Hepatocyte (in vitro differentiated cells): ENCODE results near the gene MET. TPM values are rescaled to one million over a fixed set of nuclear protein-coding genes. Genes with fewer than 3 reads are reported as not detected.

Source experiments
- DNase-seq: peaks from one replicate; pipeline ENCODE4 v3.0.0-alpha.2; 2016; ENCODE audit warnings: low spot score
- H2AFZ ChIP-seq: fragments of 200-600 bp; sonication (generic); 2 replicates; pipeline ENCODE4 v1.6.0; 2016; ENCODE audit warnings: antibody characterized with exemption, mild to moderate bottlenecking
- H3K27ac ChIP-seq: fragments of 200-600 bp; sonication (generic); 2 replicates; pipeline ENCODE4 v1.5.1; 2016; ENCODE audit warnings: mild to moderate bottlenecking
- H3K27me3 ChIP-seq: fragments of 200-600 bp; sonication (generic); 2 replicates; pipeline ENCODE4 v1.6.1; 2016
- H3K36me3 ChIP-seq: fragments of 200-600 bp; sonication (generic); replicated peaks from 2 replicates; pipeline ENCODE4 v1.5.1; 2016; ENCODE audit warnings: low read depth; ENCODE audit not compliant: insufficient read depth
- H3K4me1 ChIP-seq: fragments of 200-600 bp; sonication (generic); 2 replicates; pipeline ENCODE4 v1.5.1; 2016; ENCODE audit warnings: mild to moderate bottlenecking, moderate library complexity; ENCODE audit not compliant: insufficient read depth
- H3K4me2 ChIP-seq: fragments of 200-600 bp; sonication (generic); 2 replicates; pipeline ENCODE4 v1.6.0; 2016
- H3K4me3 ChIP-seq: fragments of 200-600 bp; sonication (generic); 2 replicates; pipeline ENCODE4 v1.5.1; 2016; ENCODE audit warnings: mild to moderate bottlenecking
- H3K79me2 ChIP-seq: fragments of 200-600 bp; sonication (generic); 2 replicates; pipeline ENCODE4 v1.6.0; 2017; ENCODE audit warnings: mild to moderate bottlenecking
- H3K9me2 ChIP-seq: fragments of 200-600 bp; sonication (generic); replicated peaks from 2 replicates; pipeline ENCODE4 v1.6.0; 2017; ENCODE audit warnings: mild to moderate bottlenecking; ENCODE audit not compliant: insufficient read depth
- H3K9me3 ChIP-seq: fragments of 200-600 bp; sonication (generic); 2 replicates; pipeline ENCODE4 v1.5.1; 2016; ENCODE audit warnings: low read depth, mild to moderate bottlenecking
- H4K20me1 ChIP-seq: fragments of 200-600 bp; sonication (generic); 2 replicates; pipeline ENCODE4 v1.6.0; 2016; ENCODE audit warnings: mild to moderate bottlenecking; ENCODE audit not compliant: insufficient read depth, poor library complexity, severe bottlenecking
- EZH2 ChIP-seq: fragments of 200-600 bp; sonication (generic); IDR thresholded peaks from 2 replicates; pipeline ENCODE4 v1.6.1; 2016; ENCODE audit warnings: antibody characterized with exemption, mild to moderate bottlenecking, borderline replicate concordance
- EZH2phosphoT487 ChIP-seq: fragments of 200-600 bp; sonication (generic); IDR thresholded peaks from one replicate; pipeline ENCODE4 v1.6.1; 2018; ENCODE audit warnings: antibody characterized with exemption, mild to moderate bottlenecking, low read depth, moderate library complexity; ENCODE audit not compliant: unreplicated experiment, severe bottlenecking
- WGBS: methylation state at CpG from one replicate; pipeline ENCODE4 v1.1.6; 2016; ENCODE audit warnings: low lambda C conversion rate; ENCODE audit errors: missing lambda C conversion rate; 5-methylcytosine and 5-hydroxymethylcytosine counted together
- polyA plus RNA-seq: library from polyadenylated mRNA; unstranded; fragments of >200 nt; fragmentation: Nextera tagmentation; extraction: Ambion mirVana; gene quantifications from 2 replicates; pipeline ENCODE4 v1.2.1, GENCODE V29; 2016
- total RNA-seq: library from RNA; depleted of rRNA; stranded (reverse); fragments of >200 nt; gene quantifications from 2 replicates; pipeline ENCODE4 v1.2.3, GENCODE V29; 2014
- TF ChIP-seq, protein P1 (sequence below): fragments of 200-600 bp; sonication (generic); IDR thresholded peaks from 2 replicates; pipeline ENCODE4 v1.5.1; 2016; ENCODE audit warnings: antibody characterized with exemption, mild to moderate bottlenecking; ENCODE audit not compliant: poor library complexity

MET gene
- total and polyA plus RNA-seq, 2 experiments from 2014 or later, result 12.7 to 35.7 TPM

DNA sequence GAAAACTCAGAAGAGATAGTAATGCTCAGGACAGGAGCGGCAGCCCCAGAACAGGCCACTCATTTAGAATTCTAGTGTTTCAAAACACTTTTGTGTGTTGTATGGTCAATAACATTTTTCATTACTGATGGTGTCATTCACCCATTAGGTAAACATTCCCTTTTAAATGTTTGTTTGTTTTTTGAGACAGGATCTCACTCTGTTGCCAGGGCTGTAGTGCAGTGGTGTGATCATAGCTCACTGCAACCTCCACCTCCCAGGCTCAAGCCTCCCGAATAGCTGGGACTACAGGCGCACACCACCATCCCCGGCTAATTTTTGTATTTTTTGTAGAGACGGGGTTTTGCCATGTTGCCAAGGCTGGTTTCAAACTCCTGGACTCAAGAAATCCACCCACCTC, 124.5 kb downstream of the MET start:
- Histone ChIP-seq H3K27me3 (no peaks in the 10 kb centered on the region), H2AFZ (no peak overlapping the region), H4K20me1 (no peaks in the 10 kb centered on the region), H3K4me1 (peaks cover 14% of the 10 kb centered on the region), H3K9me2 (no peaks in the 10 kb centered on the region), H3K36me3 (no peaks in the 10 kb centered on the region), H3K79me2 (no peaks in the 10 kb centered on the region), H3K4me2 (no peak overlapping the region), H3K4me3 (no peak overlapping the region), H3K27ac (no peak overlapping the region), H3K9me3 (no peaks in the 10 kb centered on the region)
- TF ChIP-seq, protein P1, sequence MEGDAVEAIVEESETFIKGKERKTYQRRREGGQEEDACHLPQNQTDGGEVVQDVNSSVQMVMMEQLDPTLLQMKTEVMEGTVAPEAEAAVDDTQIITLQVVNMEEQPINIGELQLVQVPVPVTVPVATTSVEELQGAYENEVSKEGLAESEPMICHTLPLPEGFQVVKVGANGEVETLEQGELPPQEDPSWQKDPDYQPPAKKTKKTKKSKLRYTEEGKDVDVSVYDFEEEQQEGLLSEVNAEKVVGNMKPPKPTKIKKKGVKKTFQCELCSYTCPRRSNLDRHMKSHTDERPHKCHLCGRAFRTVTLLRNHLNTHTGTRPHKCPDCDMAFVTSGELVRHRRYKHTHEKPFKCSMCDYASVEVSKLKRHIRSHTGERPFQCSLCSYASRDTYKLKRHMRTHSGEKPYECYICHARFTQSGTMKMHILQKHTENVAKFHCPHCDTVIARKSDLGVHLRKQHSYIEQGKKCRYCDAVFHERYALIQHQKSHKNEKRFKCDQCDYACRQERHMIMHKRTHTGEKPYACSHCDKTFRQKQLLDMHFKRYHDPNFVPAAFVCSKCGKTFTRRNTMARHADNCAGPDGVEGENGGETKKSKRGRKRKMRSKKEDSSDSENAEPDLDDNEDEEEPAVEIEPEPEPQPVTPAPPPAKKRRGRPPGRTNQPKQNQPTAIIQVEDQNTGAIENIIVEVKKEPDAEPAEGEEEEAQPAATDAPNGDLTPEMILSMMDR, result no peak
- no peak for TF ChIP-seq EZH2
- TF ChIP-seq EZH2phosphoT487, result no peak
- WGBS, result 97% methylated on average over 5 of the region's 5 CpGs
- no peak for DNase-seq

DNA sequence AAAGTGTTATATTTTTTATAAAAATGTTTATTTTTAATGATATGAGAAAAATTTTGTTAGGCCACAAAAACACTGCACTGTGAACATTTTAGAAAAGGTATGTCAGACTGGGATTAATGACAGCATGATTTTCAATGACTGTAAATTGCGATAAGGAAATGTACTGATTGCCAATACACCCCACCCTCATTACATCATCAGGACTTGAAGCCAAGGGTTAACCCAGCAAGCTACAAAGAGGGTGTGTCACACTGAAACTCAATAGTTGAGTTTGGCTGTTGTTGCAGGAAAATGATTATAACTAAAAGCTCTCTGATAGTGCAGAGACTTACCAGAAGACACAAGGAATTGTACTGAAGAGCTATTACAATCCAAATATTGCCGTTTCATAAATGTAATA, 125.6 kb downstream of the MET start:
- Histone ChIP-seq H3K4me1 (peaks cover 14% of the 10 kb centered on the region), H4K20me1 (no peaks in the 10 kb centered on the region), H3K4me3 (no peak overlapping the region), H3K4me2 (no peak overlapping the region), H3K9me3 (no peaks in the 10 kb centered on the region), H3K27ac (peak overlapping the region; percentile 62), H2AFZ (no peak overlapping the region), H3K9me2 (no peaks in the 10 kb centered on the region), H3K27me3 (no peaks in the 10 kb centered on the region), H3K79me2 (no peaks in the 10 kb centered on the region), H3K36me3 (no peaks in the 10 kb centered on the region)
- no peak for TF ChIP-seq EZH2phosphoT487
- TF ChIP-seq EZH2, result no peak
- TF ChIP-seq, protein P1, result no peak
- WGBS, result 85% methylated on average over 2 of the region's 2 CpGs
- DNase-seq, result no peak

DNA sequence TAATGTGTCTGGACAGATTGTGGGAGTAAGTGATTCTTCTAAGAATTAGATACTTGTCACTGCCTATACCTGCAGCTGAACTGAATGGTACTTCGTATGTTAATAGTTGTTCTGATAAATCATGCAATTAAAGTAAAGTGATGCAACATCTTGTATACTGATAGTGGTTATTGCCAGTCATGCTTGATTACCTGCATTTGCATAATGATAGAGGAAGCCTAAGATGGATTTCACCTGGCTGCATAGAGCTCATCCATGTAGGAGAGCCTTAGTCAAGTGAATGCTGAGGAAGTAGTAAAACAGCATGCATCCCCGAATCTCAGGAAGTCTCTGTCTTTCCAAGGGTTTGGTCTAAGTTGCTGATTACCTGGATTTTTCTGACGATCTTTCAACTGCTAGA, 126.2 kb downstream of the MET start:
- no peak for DNase-seq
- Histone ChIP-seq H3K9me3 (no peaks in the 10 kb centered on the region), H4K20me1 (no peaks in the 10 kb centered on the region), H3K4me1 (peaks cover 16% of the 10 kb centered on the region), H3K36me3 (no peaks in the 10 kb centered on the region), H2AFZ (no peak overlapping the region), H3K79me2 (no peaks in the 10 kb centered on the region), H3K4me3 (no peak overlapping the region), H3K9me2 (no peaks in the 10 kb centered on the region), H3K4me2 (no peak overlapping the region), H3K27me3 (no peaks in the 10 kb centered on the region), H3K27ac (peak overlapping the region; percentile 62)
- WGBS, result 78% methylated on average over 3 of the region's 3 CpGs
- TF ChIP-seq, protein P1, result no peak

DNA sequence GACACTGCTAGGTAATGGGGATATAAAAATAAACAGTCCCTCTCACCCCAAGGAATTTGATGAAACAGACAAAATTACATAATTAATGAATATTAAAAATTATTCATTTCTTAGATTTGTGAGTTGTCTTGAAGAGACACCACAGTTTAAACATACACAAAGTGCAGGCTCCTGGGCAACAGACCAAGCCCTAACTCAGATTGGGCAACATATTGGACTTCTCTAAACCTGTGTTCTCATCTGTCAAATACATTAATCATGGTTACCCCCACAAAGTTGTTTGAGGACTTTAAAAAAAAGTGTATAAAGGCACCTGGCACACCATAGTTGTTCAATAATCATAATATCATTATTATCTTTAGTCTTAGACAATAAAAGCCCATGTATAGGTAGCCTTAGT, 127.9 kb downstream of the MET start:
- no peaks in the 10 kb centered on the region for H4K20me1 ChIP-seq
- DNase-seq, result no peak
- no peaks in the 10 kb centered on the region for H3K9me2 ChIP-seq
- no peak overlapping the region for H3K4me3 ChIP-seq
- no peaks in the 10 kb centered on the region for H3K36me3 ChIP-seq
- TF ChIP-seq, protein P1, result no peak
- no peak overlapping the region for H3K4me2 ChIP-seq
- H3K27me3 ChIP-seq, result no peaks in the 10 kb centered on the region
- H3K9me3 ChIP-seq, result no peaks in the 10 kb centered on the region
- H3K27ac ChIP-seq, result peak overlapping the region; percentile 52
- H2AFZ ChIP-seq, result no peak overlapping the region
- no peaks in the 10 kb centered on the region for H3K79me2 ChIP-seq
- peaks cover 27% of the 10 kb centered on the region for H3K4me1 ChIP-seq
